Stimulated activated CD4-positive, alpha-beta T cell treated with anti-CD3 and anti-CD28 coated beads, Interleukin-1b, Interleukin-23, amount 100 ng/mL, for 24 hours (primary cell): ENCODE measurements around the gene KMT2E.

Experiments used
- DNase-seq, 4 experiments: peaks; one replicate each; pipeline ENCODE4 v3.0.0-alpha.2; 2020; ENCODE audit warnings: low read depth in 4 of 4, low spot score in 1 of 4

The KMT2E gene

GRCh38 chr7:105126436-105126975 lies 112.5 kb downstream of the KMT2E start:
- no peak for DNase-seq

GRCh38 chr7:105127179-105127578 lies 113.2 kb downstream of the KMT2E start:
- no peak for DNase-seq

- DNase-seq = no peak
These were observed 116.0 kb downstream of the KMT2E start for GRCh38 chr7:105130048-105130447.

- DNase-seq = no peak
These were observed 116.6 kb downstream of the KMT2E start for GRCh38 chr7:105130580-105130979.

- DNase-seq = no peak
These were observed 117.1 kb downstream of the KMT2E start for GRCh38 chr7:105131033-105131656.

GRCh38 chr7:105131890-105132289 lies 117.9 kb downstream of the KMT2E start:
- DNase-seq = no peak

GRCh38 chr7:105132335-105132734 lies 118.3 kb downstream of the KMT2E start:
- DNase-seq = no peak

GRCh38 chr7:105132835-105133234 lies 118.8 kb downstream of the KMT2E start:
- DNase-seq = no peak

- DNase-seq = no peak
These were observed 119.4 kb downstream of the KMT2E start for GRCh38 chr7:105133358-105133757.

GRCh38 chr7:105133986-105134655 lies 120.1 kb downstream of the KMT2E start:
- no peak for DNase-seq

- DNase-seq = no peak
These were observed 122.2 kb downstream of the KMT2E start for GRCh38 chr7:105136221-105136620.

GRCh38 chr7:105137898-105138297 lies 123.9 kb downstream of the KMT2E start:
- DNase-seq = no peak

- no peak for DNase-seq
These were observed 125.4 kb downstream of the KMT2E start for GRCh38 chr7:105139381-105139780.

GRCh38 chr7:105141068-105141467 lies 127.1 kb downstream of the KMT2E start:
- no peak for DNase-seq

- DNase-seq = no peak
These were observed 135.8 kb downstream of the KMT2E start for GRCh38 chr7:105149827-105150226.

- DNase-seq = no peak
These were observed 137.1 kb downstream of the KMT2E start for GRCh38 chr7:105151152-105151551.

- no peak for DNase-seq
These were observed 139.5 kb downstream of the KMT2E start for GRCh38 chr7:105153531-105153930.

- no peak for DNase-seq
These were observed 140.1 kb downstream of the KMT2E start for GRCh38 chr7:105154084-105154483.

- DNase-seq = no peak
These were observed 142.7 kb downstream of the KMT2E start for GRCh38 chr7:105156731-105157130.

GRCh38 chr7:105157278-105157677 lies 143.3 kb downstream of the KMT2E start:
- DNase-seq = no peak

GRCh38 chr7:105161366-105161765 lies 147.4 kb downstream of the KMT2E start:
- DNase-seq = no peak
